ENCODE measurements around the gene KCNG2. TPM values are rescaled to one million over a fixed set of nuclear protein-coding genes. Genes with fewer than 3 reads are reported as not detected.
A peak's percentile ranks its signal among the peaks of the same experiment; 100 is the strongest.

KCNG2 gene
- total and polyA plus RNA-seq, 10 of the 15 experiments (the other 5 are each of a cell fraction or from before 2014, with no cell fraction given) = 0.20 to 0.23 TPM; not detected in 8

GRCh38 chr18:79850731-79851130 is 53.0 kb downstream of the KCNG2 start (continued):
- TF ChIP-seq BCLAF1 (IDR thresholded peaks at IDR 0.05) = no peak
- no peak for TF ChIP-seq IRF4 (IDR thresholded peaks at IDR 0.05; ENCODE audit: low read depth, low read length)
- TF ChIP-seq SP1 (IDR thresholded peaks at IDR 0.05; ENCODE audit: low read depth, low read length) = no peak

GRCh38 chr18:79851489-79851888 is 53.8 kb downstream of the KCNG2 start:
- Histone ChIP-seq H3K27ac (ENCODE audit: control insufficient read depth, insufficient read depth) (no peak overlapping the region), H3K4me2 (ENCODE audit: control insufficient read depth, insufficient read depth) (no peak overlapping the region), H3K27me3 (replicated peaks in 1 of 2; ENCODE audit: control insufficient read depth in 2 of 2, insufficient read depth in 2 of 2, low read length in 1 of 2) (no peaks in the 10 kb centered on the region), H3K79me2 (ENCODE audit: control insufficient read depth, insufficient read depth, low read length) (no peaks in the 10 kb centered on the region), H3K36me3 (ENCODE audit: control insufficient read depth in 2 of 2, insufficient read depth in 2 of 2, low read length in 1 of 2) (no peaks in the 10 kb centered on the region), H3K9ac (ENCODE audit: control insufficient read depth, insufficient read depth, low read length) (no peak overlapping the region), H3K4me3 (no peak overlapping the region), H2AFZ (ENCODE audit: control insufficient read depth, low read depth, low read length) (no peak overlapping the region), H3K9me3 (replicated peaks; ENCODE audit: control insufficient read depth, insufficient read depth, low read length) (no peaks in the 10 kb centered on the region), H4K20me1 (ENCODE audit: control insufficient read depth, insufficient read depth) (no peaks in the 10 kb centered on the region), H3K4me1 (ENCODE audit: control insufficient read depth, insufficient read depth, low read length) (peaks cover 10% of the 10 kb centered on the region)
- RAD21 ChIA-PET (ENCODE audit: unreplicated experiment) = no interaction called here
- FAIRE-seq (peak; percentile 31), ATAC-seq (no peak), DNase-seq (ENCODE audit: low read depth, low spot score) (no peak)
- no TSS peak for BruUV-seq (replicated peaks)
- SMC1A ChIA-PET (ENCODE audit: uncharacterized antibody, unreplicated experiment) = no interaction called here
- CTCF ChIA-PET = no interaction called here
- intact Hi-C loops (cut with micrococcal nuclease; ENCODE audit: unreplicated experiment) (no loop called here), in situ Hi-C loops (cut with MboI) (no loop called here)
- 71% methylated on average over 7 of the region's 7 CpGs for WGBS (ENCODE audit: insufficient coverage, insufficient replicate concordance, low lambda C conversion rate, missing lambda C conversion rate)
- no peak for TF ChIP-seq RAD51 (IDR thresholded peaks at IDR 0.05)
- no peak for TF ChIP-seq RB1 (IDR thresholded peaks at IDR 0.05; ENCODE audit: borderline replicate concordance)
- TF ChIP-seq NFIC (IDR thresholded peaks at IDR 0.05; ENCODE audit: low read depth, low read length) = 0 out of 2 replicates have a peak, but pooled peaks have one; percentile 20
- TF ChIP-seq BCL3 (IDR thresholded peaks at IDR 0.05; ENCODE audit: borderline replicate concordance, insufficient read depth, low read depth, low read length, poor library complexity, severe bottlenecking) = peak; percentile 93
- TF ChIP-seq ZNF622 (IDR thresholded peaks at IDR 0.05) = no peak
- TF ChIP-seq CHD2 (IDR thresholded peaks at IDR 0.05; ENCODE audit: borderline replicate concordance, low read depth, low read length) = no peak
- TF ChIP-seq BRCA1 (IDR thresholded peaks at IDR 0.05; ENCODE audit: low read depth, low read length) = no peak
- TF ChIP-seq TCF7 (IDR thresholded peaks at IDR 0.05; ENCODE audit: borderline replicate concordance) = no peak
- no peak for TF ChIP-seq TARDBP (IDR thresholded peaks at IDR 0.05; ENCODE audit: borderline replicate concordance)
- TF ChIP-seq PRDM15 (CRISPR knock-in tag; IDR thresholded peaks at IDR 0.05) = no peak
- POLR2A ChIA-PET = no interaction called here

Measured in GM12878 (cell line).